ENCODE results near the gene PLPP2. TPM values are rescaled to one million over a fixed set of nuclear protein-coding genes. Genes with fewer than 3 reads are reported as not detected.

PLPP2 gene
- total RNA-seq, 1 experiment from 2014 or later: 143 TPM

- Histone ChIP-seq H3K9me3 (ENCODE audit: insufficient read depth, low read depth) (no peaks in the 10 kb centered on the region), H3F3A (ENCODE audit: insufficient read depth, low read depth) (no peaks in the 10 kb centered on the region), H2AFZ (no peak overlapping the region), H3K36me3 (ENCODE audit: low read depth) (peaks cover 8% of the 10 kb centered on the region; the same call in 1 of the 2 replicates), H3K27me3 (ENCODE audit: insufficient read depth, low read depth) (no peaks in the 10 kb centered on the region), H3K9me2 (ENCODE audit: insufficient read depth) (no peaks in the 10 kb centered on the region), H3K4me1 (replicated peaks; ENCODE audit: insufficient read depth) (no peaks in the 10 kb centered on the region), H4K20me1 (ENCODE audit: insufficient read depth) (peaks cover 32% of the 10 kb centered on the region), H3K27ac (no peak overlapping the region), H3K4me2 (no peak overlapping the region), H3K4me3 (no peak overlapping the region), H3K79me2 (ENCODE audit: low read depth) (peaks cover 31% of the 10 kb centered on the region)
- no peak for DNase-seq
- no TSS peak for BruUV-seq (replicated peaks)
- intact Hi-C loops (cut with micrococcal nuclease; ENCODE audit: unreplicated experiment): no loop called here
- POLR2A ChIA-PET (ENCODE audit: unreplicated experiment): no interaction called here
- CTCF ChIA-PET: no interaction called here
- TF ChIP-seq EZH2 (IDR thresholded peaks at IDR 0.05; ENCODE audit: low read depth): no peak
- TF ChIP-seq CTCF (conservative IDR thresholded peaks at IDR 0.05): no peak
Measured at GRCh38 chr19:335072-335471, 43.9 kb upstream of the PLPP2 start.

- Histone ChIP-seq H3F3A (ENCODE audit: insufficient read depth, low read depth) (no peaks in the 10 kb centered on the region), H3K4me3 (no peak overlapping the region), H3K4me2 (no peak overlapping the region), H3K4me1 (replicated peaks; ENCODE audit: insufficient read depth) (no peaks in the 10 kb centered on the region), H3K9me2 (ENCODE audit: insufficient read depth) (no peaks in the 10 kb centered on the region), H2AFZ (no peak overlapping the region), H4K20me1 (ENCODE audit: insufficient read depth) (peaks cover 30% of the 10 kb centered on the region), H3K9me3 (ENCODE audit: insufficient read depth, low read depth) (no peaks in the 10 kb centered on the region), H3K27me3 (ENCODE audit: insufficient read depth, low read depth) (no peaks in the 10 kb centered on the region), H3K27ac (no peak overlapping the region), H3K79me2 (ENCODE audit: low read depth) (peaks cover 26% of the 10 kb centered on the region), H3K36me3 (ENCODE audit: low read depth) (peaks cover 5% of the 10 kb centered on the region; the same call in 1 of the 2 replicates)
- POLR2A ChIA-PET (ENCODE audit: unreplicated experiment): no interaction called here
- CTCF ChIA-PET: no interaction called here
- TF ChIP-seq EZH2 (IDR thresholded peaks at IDR 0.05; ENCODE audit: low read depth) (no peak), CTCF (conservative IDR thresholded peaks at IDR 0.05) (no peak)
- BruUV-seq (replicated peaks): no TSS peak
- intact Hi-C loops (cut with micrococcal nuclease; ENCODE audit: unreplicated experiment): no loop called here
- no peak for DNase-seq
Measured at GRCh38 chr19:334296-335071, 43.3 kb upstream of the PLPP2 start.

- Histone ChIP-seq H3K9me2 (ENCODE audit: insufficient read depth) (no peaks in the 10 kb centered on the region), H3K27ac (no peak overlapping the region), H3K9me3 (ENCODE audit: insufficient read depth, low read depth) (no peaks in the 10 kb centered on the region), H3K79me2 (ENCODE audit: low read depth) (no peaks in the 10 kb centered on the region), H3F3A (ENCODE audit: insufficient read depth, low read depth) (no peaks in the 10 kb centered on the region), H2AFZ (no peak overlapping the region), H3K4me1 (replicated peaks; ENCODE audit: insufficient read depth) (no peaks in the 10 kb centered on the region), H3K36me3 (ENCODE audit: low read depth) (peaks cover 21% of the 10 kb centered on the region), H3K4me2 (no peak overlapping the region), H3K4me3 (no peak overlapping the region), H4K20me1 (ENCODE audit: insufficient read depth) (no peaks in the 10 kb centered on the region), H3K27me3 (ENCODE audit: insufficient read depth, low read depth) (no peaks in the 10 kb centered on the region)
- ChIA-PET POLR2A (ENCODE audit: unreplicated experiment) (no interaction called here), CTCF (no interaction called here)
- TF ChIP-seq CTCF (conservative IDR thresholded peaks at IDR 0.05): no peak
- no peak for TF ChIP-seq EZH2 (IDR thresholded peaks at IDR 0.05; ENCODE audit: low read depth)
- intact Hi-C loops (cut with micrococcal nuclease; ENCODE audit: unreplicated experiment): no loop called here
- DNase-seq: no peak
- BruUV-seq (replicated peaks): no TSS peak
Measured at GRCh38 chr19:330503-330902, 39.3 kb upstream of the PLPP2 start.

All from PC-9 (cell line).